ENCODE measurements around the gene TUBA1C.

GRCh38 chr12:49295082-49295936 lies 30.4 kb downstream of the TUBA1C start, which contains the start of gene PRPH:
- no peak for TF ChIP-seq POLR2AphosphoS5 (IDR thresholded peaks at IDR 0.05; ENCODE audit: low read depth, low read length)
- TF ChIP-seq REST (IDR thresholded peaks at IDR 0.05; ENCODE audit: insufficient read depth in 1 of 2, low read depth in 2 of 2, low read length in 2 of 2) = no peak
- no peak for TF ChIP-seq SIN3A (IDR thresholded peaks at IDR 0.05; ENCODE audit: borderline replicate concordance, insufficient read depth, low read length)
- no peak for TF ChIP-seq TAF1 (IDR thresholded peaks at IDR 0.05; ENCODE audit: borderline replicate concordance, insufficient read depth, low read length)
- no peak for TF ChIP-seq FOXP2 (optimal IDR thresholded peaks at IDR 0.05; ENCODE audit: borderline replicate concordance, extremely low read depth, extremely low read length, insufficient read depth)
